GM21515 (cell line): Measurements from ENCODE around the gene AMDHD2.
"Not testable (repeated sequence)": the region's sequence is repeated elsewhere in the genome, so short reads cannot be mapped to it uniquely, and the experiment has no call there.

Source experiments
- ATAC-seq: cut with Tn5 transposase; IDR thresholded peaks from one replicate; pipeline ENCODE4 v1.9.1; 2021; ENCODE audit not compliant: unreplicated experiment

Gene AMDHD2

DNA sequence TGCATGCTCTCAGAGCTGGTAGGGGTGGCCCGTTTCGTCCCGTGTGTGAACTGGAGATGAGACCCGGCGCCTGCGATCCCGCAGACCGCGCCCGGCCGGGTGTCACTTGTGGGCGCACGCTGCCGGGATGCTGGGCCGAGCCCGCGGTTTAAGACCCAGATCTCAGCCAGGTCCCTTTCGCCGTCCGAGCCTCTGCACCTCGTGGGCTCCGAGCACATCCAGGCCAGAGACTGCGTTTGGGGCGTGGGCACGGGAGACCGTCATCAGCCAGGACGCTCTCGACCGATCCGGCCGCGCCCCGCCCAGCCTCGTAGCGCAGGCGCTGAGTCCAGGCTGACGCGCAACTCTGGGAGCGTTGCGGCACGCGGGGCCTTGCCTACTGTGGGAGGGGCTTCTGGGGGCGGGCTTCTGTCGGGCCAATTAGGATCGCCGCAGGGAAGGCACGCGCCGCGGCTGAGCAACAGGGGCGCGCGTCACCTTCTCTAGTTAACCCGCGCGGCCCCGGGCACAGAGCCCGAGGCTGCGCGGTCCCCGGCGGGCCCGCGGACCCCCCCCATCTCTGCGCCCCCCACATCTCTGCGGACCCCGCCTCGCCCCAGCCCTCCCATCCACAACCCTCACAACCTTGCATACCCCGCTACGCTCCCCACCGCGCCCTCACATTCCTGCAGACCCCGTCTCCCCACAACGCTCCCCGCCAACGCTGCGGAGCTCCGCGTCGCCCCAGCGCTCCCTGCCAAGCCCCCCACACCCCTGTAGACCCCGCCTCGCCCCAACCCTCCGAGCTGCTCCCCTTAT, 11.7 kb downstream of the AMDHD2 start:
- peak; percentile 75 for ATAC-seq

DNA sequence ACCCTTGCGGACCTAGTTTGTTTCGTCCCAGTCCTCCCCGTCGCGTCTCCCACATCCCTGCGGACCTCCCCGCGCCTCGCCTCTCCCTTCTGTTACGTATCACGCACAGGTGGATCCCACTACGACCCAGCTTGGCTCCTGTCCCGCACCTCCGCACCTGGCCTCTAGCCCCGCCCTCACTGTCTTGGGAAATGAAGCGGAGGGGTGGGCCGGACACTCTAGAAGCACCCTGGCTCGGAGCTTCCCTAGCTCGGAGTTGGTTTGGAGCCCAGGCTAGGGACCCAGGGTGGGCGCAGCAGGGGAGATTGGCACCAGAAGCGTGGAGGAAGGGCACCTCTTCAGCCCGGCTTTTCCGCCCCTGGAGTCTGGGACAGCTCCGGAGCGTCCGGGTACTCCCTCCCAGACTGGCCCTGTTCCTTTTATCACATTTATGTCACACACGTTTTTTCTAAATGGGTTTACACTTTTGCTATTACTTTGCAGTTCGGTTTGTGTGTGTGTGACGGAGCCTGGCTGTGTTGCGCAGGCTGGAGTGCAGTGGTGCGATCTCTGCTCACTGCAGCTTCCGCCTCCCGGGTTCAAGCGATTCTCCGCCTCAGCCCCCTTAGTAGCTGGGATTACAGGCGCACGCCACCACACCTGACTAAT, 12.4 kb downstream of the AMDHD2 start:
- ATAC-seq = no peak

GRCh38 chr16:2533142-2533755, 13.1 kb downstream of the AMDHD2 start:
- ATAC-seq = not testable (repeated sequence)

- ATAC-seq = no peak
Observed at GRCh38 chr16:2533912-2534311, 13.7 kb downstream of the AMDHD2 start.

- not testable (repeated sequence) for ATAC-seq
Observed at GRCh38 chr16:2534335-2534734, 14.2 kb downstream of the AMDHD2 start.

DNA sequence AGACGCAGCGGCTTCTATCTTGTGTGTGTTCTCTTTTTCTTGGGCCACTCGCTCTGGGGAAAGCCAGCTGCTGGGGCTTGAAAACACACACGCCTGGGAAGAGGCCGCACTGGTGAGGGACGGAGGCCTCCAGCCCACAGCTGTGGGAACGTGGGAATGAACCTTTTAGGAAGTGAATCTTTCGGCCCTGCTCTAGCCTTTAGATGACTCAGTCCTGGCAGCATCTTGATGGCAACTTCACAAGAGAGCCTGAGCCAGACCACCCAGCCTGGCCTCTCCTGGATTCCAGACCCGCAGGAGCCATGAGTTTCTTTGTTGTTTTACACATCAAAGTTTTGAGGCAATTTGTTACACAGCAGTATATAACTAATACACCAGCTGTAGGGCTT, 15.4 kb downstream of the AMDHD2 start:
- no peak for ATAC-seq

DNA sequence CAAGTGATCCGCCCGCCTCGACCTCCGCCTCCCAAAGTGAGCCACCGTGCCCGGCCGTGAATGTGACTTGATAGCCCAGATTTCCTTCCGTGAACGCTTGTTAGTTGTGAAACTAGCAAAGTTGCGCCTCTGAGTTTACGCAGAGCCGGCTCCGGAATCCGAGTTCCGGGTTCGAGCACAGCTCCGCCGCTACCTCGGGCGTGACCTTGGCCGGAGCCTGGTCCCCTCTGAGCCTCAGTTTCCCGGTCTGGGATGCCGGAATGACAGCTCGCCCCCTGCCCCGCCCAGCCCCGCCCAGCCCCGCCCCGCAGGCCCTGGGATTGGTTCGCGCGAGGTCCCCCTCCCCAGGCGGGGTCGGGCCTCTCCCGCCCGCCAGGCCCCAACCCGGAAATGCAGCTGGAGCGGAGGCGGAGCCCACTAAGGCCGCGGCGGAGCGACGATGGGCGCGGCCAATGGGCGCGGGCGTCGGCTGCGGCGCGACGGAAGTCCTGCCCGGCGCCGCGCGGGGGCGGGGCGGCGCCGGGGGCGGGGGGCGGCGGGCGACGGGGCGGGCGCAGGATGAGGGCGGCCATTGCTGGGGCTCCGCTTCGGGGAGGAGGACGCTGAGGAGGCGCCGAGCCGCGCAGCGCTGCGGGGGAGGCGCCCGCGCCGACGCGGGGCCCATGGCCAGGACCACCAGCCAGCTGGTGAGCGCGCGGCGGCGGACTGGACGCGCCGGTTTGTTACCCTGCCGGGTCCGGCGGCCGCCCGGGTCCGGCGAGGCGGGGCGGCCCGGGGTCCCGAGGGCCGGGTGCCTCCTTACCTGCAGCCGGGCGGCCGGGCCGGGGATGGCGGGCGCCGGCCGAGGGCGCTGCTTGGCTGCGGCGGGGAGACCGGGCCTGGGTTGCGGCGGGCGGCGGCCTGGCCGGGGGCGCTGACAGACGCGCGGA, 17.5 kb downstream of the AMDHD2 start, which contains the start of gene PDPK1:
TSS of gene PDPK1 (plus strand) at position 571 of the 929 bp plus-strand sequence. CDS start at position 663, 92 bp downstream.
- ATAC-seq = peak; percentile 71

GRCh38 chr16:2539192-2539844, 19.1 kb downstream of the AMDHD2 start:
- not testable (repeated sequence) for ATAC-seq

- not testable (repeated sequence) for ATAC-seq
Observed at GRCh38 chr16:2539845-2540458, 19.8 kb downstream of the AMDHD2 start.

DNA sequence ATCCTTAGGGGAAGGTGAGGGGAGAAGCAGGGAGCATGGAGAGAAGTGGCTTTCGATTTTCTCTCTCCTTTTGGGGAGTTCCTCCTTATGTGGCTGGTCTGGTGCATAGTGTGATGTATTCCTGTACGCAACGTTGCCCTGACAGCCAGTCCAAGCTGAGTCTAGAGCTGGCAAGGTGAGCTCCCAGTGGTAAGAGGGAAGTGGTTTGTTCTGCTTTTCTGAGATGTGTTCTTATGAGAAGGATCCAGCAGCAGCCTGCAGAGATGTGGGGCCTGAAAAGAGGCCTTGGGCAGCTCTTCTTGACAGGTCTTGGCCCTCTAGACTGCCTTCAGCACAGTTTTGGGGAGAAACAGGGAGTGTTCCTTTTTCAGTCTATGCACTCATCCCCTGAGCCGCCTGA, 20.7 kb downstream of the AMDHD2 start:
- ATAC-seq = not testable (repeated sequence)

DNA sequence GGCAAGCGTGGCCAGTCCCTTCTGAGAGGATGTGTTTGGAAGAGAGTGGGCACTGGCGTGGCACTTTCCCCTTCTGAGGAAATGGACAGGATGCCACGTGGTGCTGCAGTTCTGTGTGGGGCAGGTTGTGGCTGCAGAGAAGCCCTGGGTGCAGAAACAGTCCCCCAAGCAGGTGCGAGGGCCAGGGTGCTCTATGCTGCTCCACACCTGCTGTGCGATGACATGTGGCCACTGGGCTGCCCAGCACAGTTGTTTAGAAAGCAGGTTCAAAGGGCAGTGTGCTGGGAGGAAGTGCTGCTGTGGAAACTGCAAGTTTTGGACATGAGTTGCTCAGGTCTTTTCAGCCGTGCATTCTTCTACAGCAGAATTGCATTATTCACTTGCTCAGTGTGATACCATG, 21.2 kb downstream of the AMDHD2 start:
- not testable (repeated sequence) for ATAC-seq

GRCh38 chr16:2543771-2544170, 23.6 kb downstream of the AMDHD2 start:
- ATAC-seq = not testable (repeated sequence)

GRCh38 chr16:2550283-2550878, 30.2 kb downstream of the AMDHD2 start:
- ATAC-seq = not testable (repeated sequence)

GRCh38 chr16:2551420-2551889, 31.3 kb downstream of the AMDHD2 start:
- ATAC-seq = not testable (repeated sequence)

- not testable (repeated sequence) for ATAC-seq
Observed at GRCh38 chr16:2554709-2555425, 34.7 kb downstream of the AMDHD2 start.

GRCh38 chr16:2557150-2557549, 37.0 kb downstream of the AMDHD2 start:
- not testable (repeated sequence) for ATAC-seq

DNA sequence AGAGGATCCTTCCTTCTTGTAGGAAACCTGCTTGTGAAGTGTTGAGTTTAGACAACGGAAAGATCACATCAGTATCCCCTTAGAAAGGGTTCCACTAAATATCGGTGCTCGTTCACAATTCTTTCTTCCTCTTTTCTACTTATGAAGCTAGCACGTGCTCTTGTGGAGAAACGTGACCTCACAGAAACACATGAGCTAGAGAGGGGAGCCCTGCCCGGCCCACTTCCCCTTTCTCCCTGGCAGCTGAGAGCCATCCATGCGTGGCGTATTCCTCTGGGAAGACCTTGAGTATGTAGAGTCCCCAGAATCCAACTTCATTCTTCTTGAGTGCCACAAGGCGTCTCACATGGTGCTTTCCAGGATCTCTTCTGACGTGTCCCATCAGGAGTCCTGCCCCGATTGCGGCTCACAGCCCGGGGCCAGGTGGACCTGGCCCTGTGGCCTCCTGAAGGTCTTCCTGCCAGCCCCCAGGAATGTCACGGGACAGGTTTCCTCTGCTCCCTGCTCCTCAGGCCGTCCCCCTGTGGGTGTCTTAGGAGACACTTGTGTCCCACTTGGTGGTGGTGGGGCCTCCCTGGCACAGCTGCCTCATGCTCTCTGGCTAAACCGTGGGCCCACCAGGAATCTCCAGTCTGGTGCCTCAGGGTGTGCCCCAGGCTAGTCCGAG, 40.1 kb downstream of the AMDHD2 start:
- ATAC-seq = not testable (repeated sequence)

GRCh38 chr16:2560798-2561133, 40.6 kb downstream of the AMDHD2 start:
- ATAC-seq = not testable (repeated sequence)
